ENCODE results near the gene CHCHD4.

Gene CHCHD4

GRCh38 chr3:14148041-14148985, 23.6 kb upstream of the CHCHD4 start:
- DNase-seq = no peak

GRCh38 chr3:14147617-14148016, 22.9 kb upstream of the CHCHD4 start:
- no peak for DNase-seq

GRCh38 chr3:14147066-14147435, 22.4 kb upstream of the CHCHD4 start:
- no peak for DNase-seq

- no peak for DNase-seq
These were observed 21.9 kb upstream of the CHCHD4 start for GRCh38 chr3:14146381-14147065.

GRCh38 chr3:14145670-14146380, 21.2 kb upstream of the CHCHD4 start:
- no peak for DNase-seq

GRCh38 chr3:14145236-14145635, 20.6 kb upstream of the CHCHD4 start:
- no peak for DNase-seq

- peak; percentile 98 for DNase-seq
These were observed 19.9 kb upstream of the CHCHD4 start for GRCh38 chr3:14144423-14145075.

GRCh38 chr3:14143271-14144225, 18.9 kb upstream of the CHCHD4 start:
- DNase-seq = peak; percentile 94

- no peak for DNase-seq
These were observed 18.0 kb upstream of the CHCHD4 start for GRCh38 chr3:14142567-14143270.

GRCh38 chr3:14141602-14142341, 17.1 kb upstream of the CHCHD4 start:
- DNase-seq = no peak

- no peak for DNase-seq
These were observed 16.5 kb upstream of the CHCHD4 start for GRCh38 chr3:14141144-14141543.

GRCh38 chr3:14140668-14141067, 16.0 kb upstream of the CHCHD4 start:
- DNase-seq = no peak

GRCh38 chr3:14139771-14140170, 15.1 kb upstream of the CHCHD4 start:
- peak; percentile 17 for DNase-seq

- no peak for DNase-seq
These were observed 14.4 kb upstream of the CHCHD4 start for GRCh38 chr3:14138878-14139655.

GRCh38 chr3:14138109-14138877, 13.6 kb upstream of the CHCHD4 start:
- no peak for DNase-seq

- no peak for DNase-seq
These were observed 12.8 kb upstream of the CHCHD4 start for GRCh38 chr3:14137445-14137844.

GRCh38 chr3:14137004-14137403, 12.3 kb upstream of the CHCHD4 start:
- DNase-seq = no peak

- DNase-seq = no peak
These were observed 10.9 kb upstream of the CHCHD4 start for GRCh38 chr3:14135581-14135980.
